ENCODE results near the gene CLDN15. TPM values are rescaled to one million over a fixed set of nuclear protein-coding genes. Genes with fewer than 3 reads are reported as not detected.

CLDN15 gene
- total RNA-seq, 1 experiment from 2014 or later = 8.5 TPM

- TF ChIP-seq CTCF (IDR thresholded peaks at IDR 0.05; ENCODE audit: unreplicated experiment) = no peak
- Mint-ChIP-seq H3K27me3 (ENCODE audit: insufficient read depth, unreplicated experiment) (peaks cover 25% of the 10 kb centered on the region), H3K9me3 (ENCODE audit: unreplicated experiment) (no peaks in the 10 kb centered on the region), H3K27ac (ENCODE audit: low read depth, unreplicated experiment) (no peak overlapping the region), H3K4me1 (ENCODE audit: insufficient read depth, unreplicated experiment) (peaks cover 5% of the 10 kb centered on the region), H3K4me3 (ENCODE audit: unreplicated experiment) (no peak overlapping the region), H3K36me3 (ENCODE audit: insufficient read depth, unreplicated experiment) (no peaks in the 10 kb centered on the region)
- no peak for DNase-seq (ENCODE audit: unreplicated experiment)
- ChIA-PET POLR2A (no interaction called here), CTCF (interaction anchor here (1.0 to 2.2 kb wide), 3 partner anchors 12 to 135 kb away, joined by 4 to 8 read pairs (median 5); partner anchors contain the start of gene ZNHIT1)
- intact Hi-C loops (cut with micrococcal nuclease) = no loop called here
- BruUV-seq (replicated peaks) = no TSS peak
These were observed 41.1 kb upstream of the CLDN15 start for GRCh38 chr7:101278461-101279292.

- no peaks in the 10 kb centered on the region for H3K9me3 Mint-ChIP-seq (ENCODE audit: unreplicated experiment)
- BruUV-seq (replicated peaks) = no TSS peak
- DNase-seq (ENCODE audit: unreplicated experiment) = no peak
- peaks cover 33% of the 10 kb centered on the region for H3K27me3 Mint-ChIP-seq (ENCODE audit: insufficient read depth, unreplicated experiment)
- intact Hi-C loops (cut with micrococcal nuclease) = no loop called here
- no peaks in the 10 kb centered on the region for H3K4me1 Mint-ChIP-seq (ENCODE audit: insufficient read depth, unreplicated experiment)
- H3K27ac Mint-ChIP-seq (ENCODE audit: low read depth, unreplicated experiment) = no peak overlapping the region
- no peak for TF ChIP-seq CTCF (IDR thresholded peaks at IDR 0.05; ENCODE audit: unreplicated experiment)
- ChIA-PET CTCF (interaction anchor here (0.6 to 1.3 kb wide), 3 partner anchors 13 to 107 kb away, joined by 3 to 10 read pairs (median 4); no protein-coding TSS in a partner anchor), POLR2A (interaction anchor here (0.7 to 0.8 kb wide), 2 partner anchors 25 to 52 kb away, joined by 3 read pairs; no protein-coding TSS in a partner anchor)
- H3K36me3 Mint-ChIP-seq (ENCODE audit: insufficient read depth, unreplicated experiment) = no peaks in the 10 kb centered on the region
- H3K4me3 Mint-ChIP-seq (ENCODE audit: unreplicated experiment) = no peak overlapping the region
These were observed 39.6 kb upstream of the CLDN15 start for GRCh38 chr7:101277155-101277554.

- peaks cover 26% of the 10 kb centered on the region for H3K27me3 Mint-ChIP-seq (ENCODE audit: insufficient read depth, unreplicated experiment)
- DNase-seq (ENCODE audit: unreplicated experiment) = no peak
- H3K27ac Mint-ChIP-seq (ENCODE audit: low read depth, unreplicated experiment) = no peak overlapping the region
- ChIA-PET CTCF (interaction anchor here (1.7 kb wide), 1 partner anchor 9 kb away, joined by 10 read pairs; no protein-coding TSS in a partner anchor), POLR2A (no interaction called here)
- H3K9me3 Mint-ChIP-seq (ENCODE audit: unreplicated experiment) = no peaks in the 10 kb centered on the region
- TF ChIP-seq CTCF (IDR thresholded peaks at IDR 0.05; ENCODE audit: unreplicated experiment) = no peak
- intact Hi-C loops (cut with micrococcal nuclease) = no loop called here
- no peak overlapping the region for H3K4me3 Mint-ChIP-seq (ENCODE audit: unreplicated experiment)
- no peaks in the 10 kb centered on the region for H3K36me3 Mint-ChIP-seq (ENCODE audit: insufficient read depth, unreplicated experiment)
- BruUV-seq (replicated peaks) = no TSS peak
- no peaks in the 10 kb centered on the region for H3K4me1 Mint-ChIP-seq (ENCODE audit: insufficient read depth, unreplicated experiment)
These were observed 35.6 kb upstream of the CLDN15 start for GRCh38 chr7:101273206-101273605.

- Mint-ChIP-seq H3K36me3 (ENCODE audit: insufficient read depth, unreplicated experiment) (no peaks in the 10 kb centered on the region), H3K4me3 (ENCODE audit: unreplicated experiment) (no peak overlapping the region)
- POLR2A ChIA-PET = no interaction called here
These were observed 33.4 kb upstream of the CLDN15 start for GRCh38 chr7:101271021-101271420.

More at GRCh38 chr7:101271021-101271420, 33.4 kb upstream of the CLDN15 start:
- H3K27me3 Mint-ChIP-seq (ENCODE audit: insufficient read depth, unreplicated experiment) = peaks cover 11% of the 10 kb centered on the region
- DNase-seq (ENCODE audit: unreplicated experiment) = no peak
- intact Hi-C loops (cut with micrococcal nuclease) = no loop called here
- no TSS peak for BruUV-seq (replicated peaks)
- H3K27ac Mint-ChIP-seq (ENCODE audit: low read depth, unreplicated experiment) = no peak overlapping the region
- CTCF ChIA-PET = interaction anchor here (0.7 kb wide), 1 partner anchor 231 kb away, joined by 3 read pairs; no protein-coding TSS in a partner anchor
- H3K9me3 Mint-ChIP-seq (ENCODE audit: unreplicated experiment) = no peaks in the 10 kb centered on the region
- no peak for TF ChIP-seq CTCF (IDR thresholded peaks at IDR 0.05; ENCODE audit: unreplicated experiment)
- no peaks in the 10 kb centered on the region for H3K4me1 Mint-ChIP-seq (ENCODE audit: insufficient read depth, unreplicated experiment)
